Measurements from ENCODE around the gene RASSF10. TPM values are rescaled to one million over a fixed set of nuclear protein-coding genes. Genes with fewer than 3 reads are reported as not detected.

Gene RASSF10
- total and polyA plus RNA-seq, 8 donors, result 2.0 to 22.2 (median 15.6) TPM

DNA sequence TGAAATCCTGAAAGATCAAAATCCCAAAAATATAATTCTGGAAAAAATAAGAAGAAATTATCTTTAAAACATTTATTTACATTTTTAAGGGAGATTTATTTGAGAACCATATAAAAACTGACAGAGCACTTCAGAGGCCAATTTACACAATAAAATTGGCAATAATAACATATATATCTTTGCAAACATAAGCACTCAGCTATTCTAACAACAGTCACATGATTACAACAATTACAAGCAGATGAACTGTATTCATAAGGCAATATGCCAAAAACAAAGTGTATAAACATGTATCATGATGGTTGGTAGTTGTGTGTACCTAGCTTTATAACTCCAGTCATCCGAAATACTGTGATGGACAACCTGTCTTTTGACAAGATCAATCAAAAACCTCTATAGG lies 17.7 kb upstream of the RASSF10 start:
- DNase-seq, result peak in 1 of 4 donors; percentile 24
- TF ChIP-seq, protein P1, sequence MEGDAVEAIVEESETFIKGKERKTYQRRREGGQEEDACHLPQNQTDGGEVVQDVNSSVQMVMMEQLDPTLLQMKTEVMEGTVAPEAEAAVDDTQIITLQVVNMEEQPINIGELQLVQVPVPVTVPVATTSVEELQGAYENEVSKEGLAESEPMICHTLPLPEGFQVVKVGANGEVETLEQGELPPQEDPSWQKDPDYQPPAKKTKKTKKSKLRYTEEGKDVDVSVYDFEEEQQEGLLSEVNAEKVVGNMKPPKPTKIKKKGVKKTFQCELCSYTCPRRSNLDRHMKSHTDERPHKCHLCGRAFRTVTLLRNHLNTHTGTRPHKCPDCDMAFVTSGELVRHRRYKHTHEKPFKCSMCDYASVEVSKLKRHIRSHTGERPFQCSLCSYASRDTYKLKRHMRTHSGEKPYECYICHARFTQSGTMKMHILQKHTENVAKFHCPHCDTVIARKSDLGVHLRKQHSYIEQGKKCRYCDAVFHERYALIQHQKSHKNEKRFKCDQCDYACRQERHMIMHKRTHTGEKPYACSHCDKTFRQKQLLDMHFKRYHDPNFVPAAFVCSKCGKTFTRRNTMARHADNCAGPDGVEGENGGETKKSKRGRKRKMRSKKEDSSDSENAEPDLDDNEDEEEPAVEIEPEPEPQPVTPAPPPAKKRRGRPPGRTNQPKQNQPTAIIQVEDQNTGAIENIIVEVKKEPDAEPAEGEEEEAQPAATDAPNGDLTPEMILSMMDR (IDR thresholded peaks at IDR 0.05), result no peak
- no peaks in the 10 kb centered on the region for H3K27me3 ChIP-seq
- no peaks in the 10 kb centered on the region for H3K9me3 ChIP-seq
- ATAC-seq, result no peak
- no peak overlapping the region for H3K27ac ChIP-seq
- H3K4me1 ChIP-seq, result no peaks in the 10 kb centered on the region
- H3K4me3 ChIP-seq, result no peak overlapping the region
- no peaks in the 10 kb centered on the region for H3K36me3 ChIP-seq
- intact Hi-C loops (cut with DNase I), result no loop called here

DNA sequence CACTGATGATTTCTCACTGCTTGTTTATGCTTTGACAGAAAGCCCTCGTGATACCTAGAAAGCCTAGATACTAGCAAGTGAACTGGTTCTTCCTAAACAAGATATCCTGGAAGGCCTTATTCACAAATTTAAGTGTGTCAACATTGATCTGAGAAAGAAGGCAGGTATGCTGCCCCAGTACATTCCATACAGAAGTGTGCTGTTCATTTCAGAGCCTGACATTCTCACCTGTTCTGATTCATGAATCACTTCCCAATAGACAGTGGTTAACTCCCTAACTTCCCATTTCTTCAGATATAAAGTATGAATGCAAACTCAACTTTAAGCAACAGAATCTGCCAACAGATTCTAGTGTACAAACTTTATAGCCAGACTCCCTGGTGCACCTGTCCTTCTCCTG lies 15.5 kb upstream of the RASSF10 start:
- DNase-seq, result no peak
- H3K27me3 ChIP-seq, result no peaks in the 10 kb centered on the region
- ATAC-seq, result peak; percentile 27
- no peaks in the 10 kb centered on the region for H3K9me3 ChIP-seq
- no peaks in the 10 kb centered on the region for H3K36me3 ChIP-seq
- no peaks in the 10 kb centered on the region for H3K4me1 ChIP-seq
- intact Hi-C loops (cut with DNase I), result no loop called here
- no peak overlapping the region for H3K4me3 ChIP-seq
- H3K27ac ChIP-seq, result no peak overlapping the region
- TF ChIP-seq, protein P1 (IDR thresholded peaks at IDR 0.05), result no peak

DNA sequence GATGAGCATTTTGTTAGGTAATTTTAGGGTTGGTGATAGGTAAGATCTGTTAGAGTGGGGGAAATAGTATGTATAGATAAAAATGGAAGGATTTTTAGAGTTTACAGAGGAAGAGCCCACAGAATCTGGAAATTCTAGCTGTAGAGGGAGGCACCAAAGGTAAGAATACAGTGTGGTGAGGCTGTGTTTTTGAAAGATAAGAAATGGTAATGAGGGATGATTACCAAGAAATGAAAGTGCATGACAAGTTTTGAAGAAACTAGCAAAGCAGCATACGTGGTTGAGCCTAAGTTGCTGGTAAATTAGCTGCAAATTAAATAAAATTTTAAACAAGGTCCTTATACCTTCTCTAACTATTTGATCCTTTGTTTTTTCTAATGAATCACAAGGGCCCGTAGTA lies 14.6 kb upstream of the RASSF10 start:
- intact Hi-C loops (cut with DNase I), result no loop called here
- TF ChIP-seq, protein P1 (IDR thresholded peaks at IDR 0.05), result no peak

DNA sequence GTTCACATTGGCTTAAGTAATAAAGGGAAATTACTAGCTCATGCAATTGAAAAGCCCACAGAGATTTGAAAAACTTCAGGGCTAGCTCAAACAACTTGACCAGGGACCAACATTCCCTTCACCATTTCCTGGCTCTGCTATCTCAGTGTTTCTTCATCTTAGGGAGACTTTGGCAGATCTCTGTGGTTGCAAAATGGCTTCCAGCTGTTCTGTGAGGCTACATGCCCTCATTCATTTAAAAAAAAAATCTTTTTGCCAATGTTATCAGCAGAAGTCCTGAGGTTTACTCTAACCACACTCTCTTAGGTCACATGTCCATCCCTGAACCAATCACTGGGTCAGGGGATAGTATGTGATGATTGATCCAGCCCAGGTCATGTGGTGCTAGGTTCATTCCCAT lies 13.9 kb upstream of the RASSF10 start:
- DNase-seq (peak in 2 of 4 donors; percentile 57 to 67), ATAC-seq (peak; percentile 54)
- Histone ChIP-seq H3K4me3 (no peak overlapping the region), H3K27me3 (no peaks in the 10 kb centered on the region), H3K27ac (no peak overlapping the region), H3K36me3 (no peaks in the 10 kb centered on the region), H3K9me3 (no peaks in the 10 kb centered on the region), H3K4me1 (no peaks in the 10 kb centered on the region)
- TF ChIP-seq, protein P1 (IDR thresholded peaks at IDR 0.05), result no peak
- intact Hi-C loops (cut with DNase I), result no loop called here

More for the DNA sequence above, 14.6 kb upstream of the RASSF10 start:
- Histone ChIP-seq H3K36me3 (no peaks in the 10 kb centered on the region), H3K27me3 (no peaks in the 10 kb centered on the region), H3K9me3 (no peaks in the 10 kb centered on the region), H3K27ac (peak overlapping the region in 1 of 2 donors; percentile 26), H3K4me3 (no peak overlapping the region), H3K4me1 (no peaks in the 10 kb centered on the region)
- ATAC-seq (no peak), DNase-seq (no peak)

DNA sequence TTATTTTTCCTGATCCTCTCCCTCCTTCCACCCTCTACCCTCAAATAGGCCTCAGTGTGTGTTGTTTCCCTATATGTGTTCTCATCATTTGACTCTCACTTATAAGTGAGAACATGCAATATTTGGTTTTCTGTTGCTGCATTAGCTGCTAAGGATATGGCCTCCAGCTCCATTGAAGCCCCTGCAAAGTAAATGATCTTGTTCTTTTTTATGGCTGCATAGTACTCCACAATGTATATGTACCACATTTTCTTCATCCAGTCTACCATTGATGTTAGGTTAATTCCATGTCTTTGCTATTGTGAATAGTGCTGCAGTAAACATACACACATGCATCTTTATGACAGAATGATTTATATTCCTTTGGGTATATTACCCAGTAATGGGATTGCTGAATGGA lies 13.3 kb upstream of the RASSF10 start:
- Histone ChIP-seq H3K36me3 (no peaks in the 10 kb centered on the region), H3K4me3 (no peak overlapping the region), H3K27me3 (no peaks in the 10 kb centered on the region), H3K4me1 (no peaks in the 10 kb centered on the region), H3K9me3 (no peaks in the 10 kb centered on the region), H3K27ac (no peak overlapping the region)
- ATAC-seq (no peak), DNase-seq (no peak)
- TF ChIP-seq, protein P1 (IDR thresholded peaks at IDR 0.05), result no peak
- intact Hi-C loops (cut with DNase I), result no loop called here

All from left lung (tissue), 10 donors.